K562 (cell line): ENCODE results near the gene CRACR2B. TPM values are rescaled to one million over a fixed set of nuclear protein-coding genes. Genes with fewer than 3 reads are reported as not detected.
A peak's percentile ranks its signal among the peaks of the same experiment; 100 is the strongest.

Experiments
- ATAC-seq: fragments of 200-7000 bp; cut with Tn5 transposase; 3 replicates; pipeline ENCODE4 v1.9.1; 2020; ENCODE audit warnings: moderate library complexity
- BruUV-seq: library from RNA; stranded (reverse); fragments of 400-500 nt; replicated peaks from 2 replicates; lab custom pipeline; 2021; lab: Mats Ljungman, UMichigan
- CTCF ChIA-PET: fragments of 300-600 bp; formaldehyde crosslinking; extraction: SDS; loops from one replicate; lab custom pipeline; 2021; ENCODE audit warnings: low intra/inter-chr PET ratio; lab: Yijun Ruan, JAX
- POLR2A ChIA-PET: fragments of 300-600, 350-650 bp; sonication (Branson Sonifier 250); formaldehyde crosslinking; extraction: SDS; loops from one replicate; lab custom pipeline; 2021; ENCODE audit warnings: antibody characterized with exemption, inconsistent platforms; lab: Yijun Ruan, JAX
- DNase-seq, 4 experiments: peaks; one replicate each; pipeline versions ENCODE4 v3.0.0 to v3.0.0-alpha.2; 2011 to 2018; ENCODE audit warnings: low spot score in 3 of 4, mixed read lengths in 3 of 4; ENCODE audit errors: extremely low read depth in 1 of 4
- FAIRE-seq: peaks from 2 replicates; lab custom pipeline; 2011; peaks lifted over from hg19 to GRCh38; lab: Jason Lieb, UNC
- H2AFZ ChIP-seq: 2 replicates; pipeline ENCODE4 v1.6.0; 2011; ENCODE audit warnings: low read depth, low read length, control low read depth, inconsistent platforms
- H3K27ac ChIP-seq: fragments of 200-600 bp; 3 replicates; pipeline ENCODE4 v1.8.0; 2011; ENCODE audit warnings: low read depth, mild to moderate bottlenecking, control low read depth, inconsistent platforms, low read length, moderate library complexity, mixed read lengths; ENCODE audit errors: extremely low read depth
- H3K27me3 ChIP-seq, 2 experiments: fragments of 300-600 bp in 1 of 2; 2 replicates in 1 of 2; 3 replicates in 1 of 2; pipeline versions ENCODE4 v1.6.0 to v1.8.0; 2011; ENCODE audit warnings: inconsistent platforms in 2 of 2, low read length in 2 of 2, mild to moderate bottlenecking in 1 of 2, mixed read lengths in 1 of 2, moderate library complexity in 1 of 2; ENCODE audit not compliant: control insufficient read depth in 2 of 2, insufficient read depth in 2 of 2
- H3K36me3 ChIP-seq: fragments of 300-600 bp; 3 replicates; pipeline ENCODE4 v1.8.0; 2011; ENCODE audit warnings: mild to moderate bottlenecking, low read length, inconsistent platforms; ENCODE audit not compliant: control insufficient read depth, insufficient read depth
- H3K4me1 ChIP-seq, 2 experiments: fragments of 200-600 bp in 1 of 2; replicated peaks in 1 of 2; 2 replicates in 1 of 2; 3 replicates in 1 of 2; pipeline versions ENCODE4 v1.5.1 to v1.8.0; 2011; ENCODE audit warnings: inconsistent platforms in 2 of 2, low read length in 2 of 2, mild to moderate bottlenecking in 1 of 2, mixed read lengths in 1 of 2, moderate library complexity in 1 of 2; ENCODE audit not compliant: control insufficient read depth in 2 of 2, insufficient read depth in 2 of 2
- H3K4me2 ChIP-seq: 2 replicates; pipeline ENCODE4 v1.6.1; 2011; ENCODE audit warnings: low read length, control low read depth, inconsistent platforms, mixed read lengths; ENCODE audit not compliant: insufficient read depth
- H3K4me3 ChIP-seq: fragments of 200-600 bp; sonication (generic), shearing (Covaris generic); 2 replicates; pipeline ENCODE4 v1.5.1; 2016; ENCODE audit warnings: control low read depth, inconsistent platforms
- H3K79me2 ChIP-seq: fragments of 200-600 bp; 3 replicates; pipeline ENCODE4 v1.8.0; 2011; ENCODE audit warnings: low read length, inconsistent platforms; ENCODE audit not compliant: control insufficient read depth, insufficient read depth
- H3K9ac ChIP-seq, 2 experiments: 2 replicates each; pipeline versions ENCODE4 v1.6.0 to v1.6.1; 2011; ENCODE audit warnings: low read depth in 2 of 2, low read length in 2 of 2, control low read depth in 1 of 2, inconsistent platforms in 1 of 2, mild to moderate bottlenecking in 1 of 2, mixed read lengths in 1 of 2; ENCODE audit not compliant: insufficient read depth in 1 of 2
- H3K9me1 ChIP-seq: one replicate; pipeline ENCODE4 v1.6.0; 2011; ENCODE audit warnings: inconsistent platforms, mild to moderate bottlenecking, low read length, moderate library complexity; ENCODE audit not compliant: control insufficient read depth, insufficient read depth
- H3K9me3 ChIP-seq: replicated peaks from 2 replicates; pipeline ENCODE4 v1.5.1; 2011; ENCODE audit warnings: low read depth, low read length, inconsistent platforms; ENCODE audit not compliant: control insufficient read depth, insufficient read depth
- H4K20me1 ChIP-seq: replicated peaks from 2 replicates; pipeline ENCODE4 v1.6.1; 2011; ENCODE audit warnings: low read length, inconsistent platforms, mixed read lengths; ENCODE audit not compliant: control insufficient read depth, insufficient read depth
- ATF6 ChIP-seq: sonication (generic); formaldehyde crosslinking; IDR thresholded peaks from 2 replicates; pipeline ENCODE4 v1.4.0; 2020; ENCODE audit warnings: mild to moderate bottlenecking, missing genetic modification reagents
- FOXP1 ChIP-seq: sonication (generic); formaldehyde crosslinking; IDR thresholded peaks from 2 replicates; pipeline ENCODE4 v1.8.0; 2022; ENCODE audit warnings: mild to moderate bottlenecking, missing genetic modification reagents
- GABPB1 ChIP-seq: sonication (generic); formaldehyde crosslinking; IDR thresholded peaks from 2 replicates; pipeline ENCODE4 v1.8.0; 2022; ENCODE audit warnings: mild to moderate bottlenecking, missing genetic modification reagents
- MAZ ChIP-seq, 2 experiments: fragments of 450-650 bp in 1 of 2; sonication (generic) in 1 of 2; formaldehyde crosslinking; IDR thresholded peaks in 1 of 2; conservative IDR thresholded peaks in 1 of 2; 2 replicates each; pipeline versions ENCODE4 v1.4.0 to v1.5.0; 2020; ENCODE audit warnings: mild to moderate bottlenecking in 1 of 2, missing genetic modification reagents in 1 of 2
- PCBP1 ChIP-seq: fragments of 200-400 bp; formaldehyde crosslinking; IDR thresholded peaks from 2 replicates; pipeline ENCODE4 v1.6.1; 2018; ENCODE audit warnings: mild to moderate bottlenecking, low read depth, low read length; ENCODE audit not compliant: poor library complexity, severe bottlenecking
- RHOXF2B ChIP-seq: fragments of 250-450 bp; sonication (Bioruptor Pico); conservative IDR thresholded peaks from 2 replicates; pipeline ENCODE4 v1.5.1; 2021
- SIRT6 ChIP-seq: IDR thresholded peaks from one replicate; pipeline ENCODE4 v1.6.1; 2012; ENCODE audit warnings: low read depth, mild to moderate bottlenecking, control low read depth, inconsistent platforms, low read length, moderate library complexity
- TFAP4 ChIP-seq: sonication (generic); formaldehyde crosslinking; IDR thresholded peaks from 2 replicates; pipeline ENCODE4 v1.8.0; 2022; ENCODE audit warnings: missing genetic modification reagents, mild to moderate bottlenecking, moderate library complexity, borderline replicate concordance
- ZMIZ1 ChIP-seq, 2 experiments: fragments of 150-350 bp in 1 of 2; IDR thresholded peaks; 2 replicates each; pipeline ENCODE4 v1.6.1; 2012 to 2016; ENCODE audit warnings: low read depth in 2 of 2, low read length in 2 of 2, mild to moderate bottlenecking in 1 of 2, moderate library complexity in 1 of 2
- ZNF551 ChIP-seq: fragments of 250-450 bp; sonication (Bioruptor Pico); IDR thresholded peaks from 2 replicates; pipeline ENCODE4 v1.5.0; 2021; ENCODE audit warnings: mild to moderate bottlenecking, moderate library complexity
- ZNF780A ChIP-seq: fragments of 250-450 bp; sonication (Bioruptor Pico); IDR thresholded peaks from 2 replicates; pipeline ENCODE4 v1.5.0; 2021; ENCODE audit warnings: mild to moderate bottlenecking
- WGBS: fragments of 100-300 bp; shearing (Covaris generic); methylation state at CpG from one replicate; pipeline ENCODE4 v1.1.6; 2016; ENCODE audit warnings: low coverage, mixed read lengths; ENCODE audit not compliant: insufficient coverage; ENCODE audit errors: missing lambda C conversion rate; 5-methylcytosine and 5-hydroxymethylcytosine counted together
- in situ Hi-C: fragments of 300-500 bp; cut with MboI; formaldehyde crosslinking; loops from 4 replicates; pipeline ENCODE4 v1.15.0; 2018; ENCODE audit warnings: inconsistent platforms, mixed read lengths
- intact Hi-C: fragments of 100-400 bp; cut with micrococcal nuclease; formaldehyde crosslinking; loops from 2 replicates; pipeline ENCODE4 v1.14.2; 2022
- polyA plus RNA-seq, 8 experiments: library from polyadenylated mRNA; depleted of rRNA in 4 of 8; stranded (reverse) in 5 of 8; unstranded in 3 of 8; fragments of >200 nt; fragmentation: Nextera tagmentation in 2 of 8; fragmentation: Illumina TruSeq in 1 of 8; extraction: Ambion mirVana in 2 of 8; extraction: Trizol in 1 of 8; gene quantifications; 2 replicates each; pipeline versions ENCODE4 v1.2.1 to v1.2.3, GENCODE V29; 2011 to 2014; ENCODE audit warnings: inconsistent platforms in 1 of 8, missing spikeins in 1 of 8
- total RNA-seq, 7 experiments: library from RNA; depleted of rRNA in 6 of 7; stranded (reverse); fragments of >200 nt in 6 of 7; fragmentation: Illumina TruSeq in 2 of 7; extraction: Trizol in 2 of 7; gene quantifications; 2 replicates each; pipeline versions ENCODE4 v1.2.1 to v1.2.3, GENCODE V29; 2011 to 2021; ENCODE audit warnings: low replicate concordance in 1 of 7

Gene CRACR2B
- total and polyA plus RNA-seq, 9 of the 15 experiments (the other 6 are each of a cell fraction or from before 2014, with no cell fraction given), result 0.10 to 51.0 (median 6.0) TPM

GRCh38 chr11:839875-840617 lies 12.3 kb downstream of the CRACR2B start (continued):
- TF ChIP-seq RHOXF2B (CRISPR knock-in tag), result no peak
- TF ChIP-seq ZMIZ1 (IDR thresholded peaks at IDR 0.05; ENCODE audit: low read depth in 2 of 2, low read length in 2 of 2), result peak in 1 of 2 experiments; percentile 45; a peak in 1 of 4 replicates
- TF ChIP-seq ZNF551 (CRISPR knock-in tag), result no peak

GRCh38 chr11:841981-842369 lies 14.3 kb downstream of the CRACR2B start:
- Histone ChIP-seq H3K9ac (peak overlapping the region; percentile 91 to 93), H3K4me1 (peaks cover 37 to 85% of the 10 kb centered on the region in 2 experiments), H3K27me3 (no peaks in the 10 kb centered on the region), H3K4me3 (peak overlapping the region; percentile 98), H3K79me2 (peaks cover 53% of the 10 kb centered on the region), H2AFZ (peak overlapping the region; percentile 97), H3K36me3 (peaks cover 44% of the 10 kb centered on the region; the same call in 2 of the 3 replicates), H4K20me1 (no peaks in the 10 kb centered on the region; the same call in 1 of the 2 replicates), H3K27ac (peak overlapping the region; percentile 98), H3K4me2 (peak overlapping the region; percentile 80), H3K9me3 (no peaks in the 10 kb centered on the region), H3K9me1 (peaks cover 4% of the 10 kb centered on the region)
- ChIA-PET CTCF (no interaction called here), POLR2A (interaction anchor here (0.6 to 5.2 kb wide), 8 partner anchors 8 to 192 kb away, joined by 3 to 36 read pairs (median 3); partner anchors contain the start of gene PNPLA2)
- intact Hi-C loops, result loop anchor here (2.0 to 10.0 kb wide), 2 partner anchors 33 to 73 kb away; partner anchors contain the start of genes CHID1 and RPLP2
- BruUV-seq, result TSS peak; percentile 82
- ATAC-seq, result peak; percentile 34
- in situ Hi-C loops, result no loop called here
- FAIRE-seq, result no peak
- under 1% methylated on average over 19 of the region's 27 CpGs for WGBS
- no peak for DNase-seq
- TF ChIP-seq PCBP1, result no peak
- TF ChIP-seq GABPB1 (CRISPR knock-in tag), result peak; percentile 35; the same call in 1 of the 2 replicates
- peak; percentile 85 for TF ChIP-seq SIRT6
- peak; percentile 73; the same call in 1 of the 2 replicates for TF ChIP-seq FOXP1 (CRISPR knock-in tag)
- peak in 1 of 2 experiments; percentile 46; a peak in 1 of 4 replicates for TF ChIP-seq MAZ (CRISPR knock-in tag; conservative IDR thresholded peaks at IDR 0.05 in 1 of 2, IDR thresholded peaks at IDR 0.05 in 1 of 2)
- TF ChIP-seq ZNF780A (CRISPR knock-in tag), result no peak
- peak; percentile 31; the same call in 1 of the 2 replicates for TF ChIP-seq TFAP4
- no peak for TF ChIP-seq ATF6
